Heart left ventricle (tissue), 11 donors: ENCODE measurements around the gene UBIAD1. TPM values are rescaled to one million over a fixed set of nuclear protein-coding genes. Genes with fewer than 3 reads are reported as not detected.

Experiments
- polyA plus RNA-seq, 2 donors: library from polyadenylated mRNA; stranded (reverse); fragments of 200-250 nt; gene quantifications; one replicate each; pipeline ENCODE4 v1.2.3, GENCODE V29; 2013
- total RNA-seq, 9 donors: library from RNA; depleted of rRNA in 2 of 9; stranded (reverse); fragments of >200 nt in 2 of 9; fragmentation: NEBNext Ultra II Directional in 3 of 9; extraction: Animal tissue kit (Norgen Biotek cat#: 25700) in 3 of 9; gene quantifications; one replicate each; pipeline versions ENCODE4 v1.1.0 to v1.2.4, GENCODE V29; 2016 to 2023
- donor health status: ischemic (EF 13 %, LVEDD 7.1; RV severe dilation, severe dysfunction).
- donor health status: healthy with polysubstance abuse.
- donor health status: DM: no; HTN: yes; CAD: no.
- donor health status: DM: no; HTN: no; CAD: no.
- donor health status: ischemic (EF 25% LVEDD 5.7; RV mildly dilated, moderate dysfunction).
- donor health status: healthy.
- donor health status: DM: yes; HTN: yes; CAD: no.
- donor health status: PGD.
- donor health status: nonischemic (EF 23%, LVEDD 6.1; RV moderate dilation, normal function).

Gene UBIAD1
- total and polyA plus RNA-seq, 11 donors = 5.3 to 19.4 (median 11.6) TPM

Other genes starting within 250 kb of the UBIAD1 start
- not detected for gene MASP2, start 226.0 kb upstream of the UBIAD1 start, total RNA-seq
- not detected for gene MASP2, start 226.0 kb upstream of the UBIAD1 start, polyA plus RNA-seq
- 10 to 100 TPM; 29.9 to 88.6 (median 52.7) TPM for gene SRM, start 213.2 kb upstream of the UBIAD1 start, total RNA-seq
- gene SRM, start 213.2 kb upstream of the UBIAD1 start, polyA plus RNA-seq = 100 to 1,000 TPM in 1 of 2 donors, 10 to 100 TPM in 1; 69.5 to 162 TPM
- gene EXOSC10, start 173.3 kb upstream of the UBIAD1 start, total RNA-seq = 10 to 100 TPM; 19.4 to 34.8 (median 22.5) TPM
- 10 to 100 TPM; 16.4 to 24.6 TPM for gene EXOSC10, start 173.3 kb upstream of the UBIAD1 start, polyA plus RNA-seq
- 1 to 10 TPM in 4 of 9 donors, under 1 TPM in 4, not detected in 1; 0.21 to 2.6 (median 1.0) TPM for gene ANGPTL7, start 83.8 kb upstream of the UBIAD1 start, total RNA-seq
- gene ANGPTL7, start 83.8 kb upstream of the UBIAD1 start, polyA plus RNA-seq = under 1 TPM; 0.15 to 0.27 TPM
- gene MTOR, start 10.6 kb upstream of the UBIAD1 start, total RNA-seq = 10 to 100 TPM; 26.3 to 43.6 (median 40.6) TPM
- 10 to 100 TPM; 17.4 to 31.9 TPM for gene MTOR, start 10.6 kb upstream of the UBIAD1 start, polyA plus RNA-seq
- gene DISP3, start 206.0 kb downstream of the UBIAD1 start, total RNA-seq = under 1 TPM in 5 of 9 donors, not detected in 4; 0.05 to 0.45 (median 0.17) TPM
- gene DISP3, start 206.0 kb downstream of the UBIAD1 start, polyA plus RNA-seq = under 1 TPM in 1 of 2 donors, not detected in 1; 0.03 TPM